B cell (primary cell): ENCODE results near the gene AOC2. TPM values are rescaled to one million over a fixed set of nuclear protein-coding genes. Genes with fewer than 3 reads are reported as not detected.

Experiments used
- ATAC-seq: fragments of 200-7000 bp; cut with Tn5 transposase; one replicate; pipeline ENCODE4 v1.10.0; 2021; ENCODE audit warnings: low read depth, mild to moderate bottlenecking, moderate number of reproducible peaks, moderate library complexity
- CTCF ChIA-PET: fragments of 350-600 bp; sonication (Branson Sonifier 250); formaldehyde crosslinking; loops from one replicate; lab custom pipeline; 2021; ENCODE audit warnings: antibody characterized with exemption, inconsistent platforms; lab: Charles Lee
- POLR2A ChIA-PET: fragments of 350-600 bp; sonication (Branson Sonifier 250); formaldehyde crosslinking; loops from one replicate; lab custom pipeline; 2021; ENCODE audit warnings: antibody characterized with exemption; lab: Charles Lee
- DNase-seq: peaks from one replicate; pipeline ENCODE4 v3.0.0; 2013
- H2AFZ ChIP-seq: 2 replicates; pipeline ENCODE4 v1.6.1; 2012; ENCODE audit warnings: mild to moderate bottlenecking, low read depth, low read length; ENCODE audit not compliant: insufficient read depth, poor library complexity, severe bottlenecking
- H3K27ac ChIP-seq, 2 donors: 1 replicate in 1 of 2; 2 replicates in 1 of 2; pipeline ENCODE4 v1.5.1; 2012 to 2013; ENCODE audit warnings: low read length in 2 of 2, mild to moderate bottlenecking in 2 of 2, moderate library complexity in 1 of 2
- H3K27me3 ChIP-seq, 4 experiments: fragments of 200-600 bp in 1 of 4; sonication (generic) in 1 of 4; replicated peaks in 1 of 4; 1 replicate in 2 of 4; 2 replicates in 2 of 4; pipeline versions ENCODE4 v1.6.1 to v1.7.0; 2013 to 2016; ENCODE audit warnings: low read length in 3 of 4, mild to moderate bottlenecking in 2 of 4, mixed read lengths in 1 of 4, moderate library complexity in 1 of 4; ENCODE audit not compliant: insufficient read depth in 4 of 4, control insufficient read depth in 3 of 4; ENCODE audit errors: control extremely low read depth in 1 of 4
- H3K36me3 ChIP-seq, 2 experiments: replicated peaks in 1 of 2; 1 replicate in 1 of 2; 2 replicates in 1 of 2; pipeline versions ENCODE4 v1.6.1 to v1.7.1; 2013; ENCODE audit warnings: low read length in 1 of 2; ENCODE audit not compliant: insufficient read depth in 2 of 2, control insufficient read depth in 1 of 2; ENCODE audit errors: control extremely low read depth in 1 of 2, extremely low read depth in 1 of 2
- H3K4me1 ChIP-seq, 2 donors: fragments of 200-600 bp in 1 of 2; sonication (generic) in 1 of 2; 1 replicate in 1 of 2; 2 replicates in 1 of 2; pipeline versions ENCODE4 v1.5.1 to v1.6.1; 2013 to 2017; ENCODE audit warnings: low read length in 2 of 2; ENCODE audit not compliant: control insufficient read depth in 2 of 2, insufficient read depth in 2 of 2
- H3K4me2 ChIP-seq: replicated peaks from 2 replicates; pipeline ENCODE3; 2012; ENCODE audit warnings: mild to moderate bottlenecking, low read depth, low read length; ENCODE audit not compliant: poor library complexity, severe bottlenecking
- H3K4me3 ChIP-seq, 5 experiments: fragments of 200-600 bp in 1 of 5; sonication (generic) in 1 of 5; 1 replicate in 3 of 5; 2 replicates in 2 of 5; pipeline versions ENCODE4 v1.5.1 to v1.7.0; 2011 to 2016; ENCODE audit warnings: low read length in 4 of 5, mild to moderate bottlenecking in 4 of 5, low read depth in 2 of 5, control low read depth in 1 of 5, moderate library complexity in 1 of 5; ENCODE audit not compliant: insufficient read depth in 1 of 5; ENCODE audit errors: control extremely low read depth in 1 of 5, extremely low read depth in 1 of 5
- H3K79me2 ChIP-seq: fragments of 200-600 bp; sonication (generic); one replicate; pipeline ENCODE4 v1.6.0; 2016; ENCODE audit warnings: low read length; ENCODE audit not compliant: control insufficient read depth, insufficient read depth
- H3K9ac ChIP-seq: fragments of 200-600 bp; sonication (generic); 2 replicates; pipeline ENCODE4 v1.6.1; 2017; ENCODE audit warnings: mild to moderate bottlenecking, low read length, moderate library complexity
- H3K9me3 ChIP-seq, 3 donors: one replicate each; pipeline versions ENCODE4 v1.6.1 to v1.7.1; 2013; ENCODE audit warnings: low read length in 2 of 3; ENCODE audit not compliant: control insufficient read depth in 2 of 3, insufficient read depth in 1 of 3; ENCODE audit errors: control extremely low read depth in 1 of 3
- H4K20me1 ChIP-seq: 2 replicates; pipeline ENCODE4 v1.6.0; 2012; ENCODE audit warnings: mild to moderate bottlenecking, low read length; ENCODE audit not compliant: insufficient read depth, control insufficient read depth, poor library complexity, severe bottlenecking
- H3K27ac Mint-ChIP-seq: one replicate; pipeline ENCODE4 v1.8.0; 2021; ENCODE audit warnings: mixed read lengths
- H3K27me3 Mint-ChIP-seq: one replicate; pipeline ENCODE4 v1.8.0; 2021; ENCODE audit warnings: mixed read lengths
- H3K4me1 Mint-ChIP-seq: one replicate; pipeline ENCODE4 v1.8.0; 2021; ENCODE audit warnings: mixed read lengths
- H3K4me3 Mint-ChIP-seq: one replicate; pipeline ENCODE4 v1.8.0; 2021; ENCODE audit warnings: mixed read lengths
- H3K9me3 Mint-ChIP-seq: one replicate; pipeline ENCODE4 v1.8.0; 2022; ENCODE audit warnings: mixed read lengths; ENCODE audit not compliant: insufficient read depth
- CTCF ChIP-seq: fragments of 200-600 bp; IDR thresholded peaks from one replicate; pipeline ENCODE4 v1.8.0; 2022; ENCODE audit warnings: antibody characterized with exemption, mild to moderate bottlenecking
- EZH2 ChIP-seq: IDR thresholded peaks from 2 replicates; pipeline ENCODE4 v1.6.1; 2012; ENCODE audit warnings: borderline replicate concordance, low read depth, mild to moderate bottlenecking, moderate library complexity, low read length; ENCODE audit not compliant: insufficient read depth, poor library complexity, severe bottlenecking
- WGBS: methylation state at CpG from one replicate; pipeline ENCODE4 v1.1.5; 2013; ENCODE audit warnings: missing lambda C conversion rate; ENCODE audit not compliant: insufficient coverage; 5-methylcytosine and 5-hydroxymethylcytosine counted together
- intact Hi-C: fragments of 100-400 bp; cut with micrococcal nuclease; formaldehyde crosslinking; loops from one replicate; pipeline ENCODE4 v1.10.0; 2022
- polyA plus RNA-seq: library from polyadenylated mRNA; depleted of rRNA; stranded (reverse); fragments of >200 nt; gene quantifications from 2 replicates; pipeline ENCODE4 v1.2.3, GENCODE V29; 2012
- total RNA-seq, 2 donors: library from RNA; stranded (reverse); fragments of 120-200 nt in 1 of 2; gene quantifications; 1 replicate in 1 of 2; 2 replicates in 1 of 2; pipeline versions ENCODE4 v1.2.3 to v1.2.4, GENCODE V29; 2013 to 2022

AOC2 gene
- total and polyA plus RNA-seq, 2 donors (not counting 1 experiment from before 2014, with no cell fraction given), result 1.9 to 3.8 TPM

GRCh38 chr17:42814633-42815399, 29.6 kb upstream of the AOC2 start:
- no peaks in the 10 kb centered on the region for H3K9me3 Mint-ChIP-seq
- Histone ChIP-seq H3K9ac (no peak overlapping the region), H3K36me3 (peaks cover 7 to 72% of the 10 kb centered on the region in 2 experiments), H4K20me1 (peaks cover 5% of the 10 kb centered on the region), H3K9me3 (no peaks in the 10 kb centered on the region), H3K4me1 (no peaks in the 10 kb centered on the region), H3K4me2 (no peak overlapping the region), H3K79me2 (peaks cover 14% of the 10 kb centered on the region), H3K27me3 (no peaks in the 10 kb centered on the region), H3K4me3 (no peak overlapping the region), H3K27ac (no peak overlapping the region), H2AFZ (no peak overlapping the region)
- ATAC-seq (no peak), DNase-seq (no peak)
- peaks cover 2% of the 10 kb centered on the region for H3K4me1 Mint-ChIP-seq
- TF ChIP-seq EZH2 (no peak), CTCF (no peak)
- intact Hi-C loops, result no loop called here
- POLR2A ChIA-PET, result interaction anchor here (0.6 kb wide), 1 partner anchor 48 kb away, joined by 4 read pairs; no protein-coding TSS in a partner anchor
- no peak overlapping the region for H3K4me3 Mint-ChIP-seq
- H3K27me3 Mint-ChIP-seq, result no peaks in the 10 kb centered on the region
- CTCF ChIA-PET, result interaction anchor here (0.6 to 1.7 kb wide), 2 partner anchors 9 to 24 kb away, joined by 3 to 9 read pairs; partner anchors contain the start of gene BECN1
- WGBS, result 98% methylated on average over 8 of the region's 8 CpGs
- H3K27ac Mint-ChIP-seq, result no peak overlapping the region

GRCh38 chr17:42817866-42818265, 26.5 kb upstream of the AOC2 start:
- no peak overlapping the region for H3K4me3 Mint-ChIP-seq
- H3K4me1 Mint-ChIP-seq, result peaks cover 11% of the 10 kb centered on the region
- Histone ChIP-seq H4K20me1 (peaks cover 10% of the 10 kb centered on the region), H3K9me3 (no peaks in the 10 kb centered on the region), H3K79me2 (peaks cover 35% of the 10 kb centered on the region), H3K27me3 (no peaks in the 10 kb centered on the region), H3K4me1 (peaks cover 0 to 2% of the 10 kb centered on the region in 2 donors), H3K9ac (no peak overlapping the region), H3K36me3 (peaks cover 6 to 71% of the 10 kb centered on the region in 2 experiments), H2AFZ (no peak overlapping the region), H3K4me3 (no peak overlapping the region), H3K4me2 (no peak overlapping the region), H3K27ac (no peak overlapping the region)
- no peaks in the 10 kb centered on the region for H3K9me3 Mint-ChIP-seq
- TF ChIP-seq EZH2 (no peak), CTCF (no peak)
- intact Hi-C loops, result no loop called here
- no peaks in the 10 kb centered on the region for H3K27me3 Mint-ChIP-seq
- 100% methylated on average over 1 of the region's 1 CpG for WGBS
- no peak overlapping the region for H3K27ac Mint-ChIP-seq
- ChIA-PET POLR2A (interaction anchor here (0.5 kb wide), 1 partner anchor 221 kb away, joined by 3 read pairs; no protein-coding TSS in a partner anchor), CTCF (interaction anchor here (0.8 to 1.1 kb wide), 2 partner anchors 10 to 26 kb away, joined by 3 read pairs; no protein-coding TSS in a partner anchor)
- DNase-seq, result no peak
- no peak for ATAC-seq
